ENCODE data around the gene ARNT2. TPM values are rescaled to one million over a fixed set of nuclear protein-coding genes. Genes with fewer than 3 reads are reported as not detected.

ARNT2 gene
- total RNA-seq, 2 experiments from 2014 or later, result not detected

GRCh38 chr15:80588801-80589200 is 184.6 kb downstream of the ARNT2 start:
- Histone ChIP-seq H3K9me2 (ENCODE audit: insufficient read depth, low read length) (no peaks in the 10 kb centered on the region), H3K9me3 (ENCODE audit: low read length) (no peaks in the 10 kb centered on the region), H2AFZ (ENCODE audit: low read length) (no peak overlapping the region), H3K4me1 (ENCODE audit: insufficient read depth, low read length, poor library complexity, severe bottlenecking) (no peaks in the 10 kb centered on the region), H3K27ac (ENCODE audit: low read depth, low read length, poor library complexity, severe bottlenecking) (no peak overlapping the region), H3K4me3 (ENCODE audit: low read depth, low read length, poor library complexity, severe bottlenecking) (no peak overlapping the region), H3K79me2 (ENCODE audit: insufficient read depth, low read depth, low read length) (no peaks in the 10 kb centered on the region), H4K20me1 (ENCODE audit: insufficient read depth, low read length) (no peaks in the 10 kb centered on the region), H3K4me2 (ENCODE audit: low read length) (no peak overlapping the region), H3K36me3 (ENCODE audit: insufficient read depth, low read length) (no peaks in the 10 kb centered on the region)
- ChIA-PET CTCF (ENCODE audit: unreplicated experiment) (no interaction called here), POLR2A (no interaction called here)
- intact Hi-C loops (cut with micrococcal nuclease; ENCODE audit: unreplicated experiment), result no loop called here
- TF ChIP-seq CTCF (conservative IDR thresholded peaks at IDR 0.05; ENCODE audit: low read length) (no peak), EZH2phosphoT487 (IDR thresholded peaks at IDR 0.05; ENCODE audit: borderline replicate concordance, low read depth, low read length) (no peak)
- no peak for DNase-seq (ENCODE audit: low spot score)
- BruUV-seq (replicated peaks), result no TSS peak

GRCh38 chr15:80590761-80591355 is 186.7 kb downstream of the ARNT2 start:
- Histone ChIP-seq H3K79me2 (ENCODE audit: insufficient read depth, low read depth, low read length) (no peaks in the 10 kb centered on the region), H3K27ac (ENCODE audit: low read depth, low read length, poor library complexity, severe bottlenecking) (no peak overlapping the region), H3K4me1 (ENCODE audit: insufficient read depth, low read length, poor library complexity, severe bottlenecking) (no peaks in the 10 kb centered on the region), H3K36me3 (ENCODE audit: insufficient read depth, low read length) (no peaks in the 10 kb centered on the region), H3K4me3 (ENCODE audit: low read depth, low read length, poor library complexity, severe bottlenecking) (no peak overlapping the region), H3K4me2 (ENCODE audit: low read length) (no peak overlapping the region), H2AFZ (ENCODE audit: low read length) (no peak overlapping the region), H3K9me3 (ENCODE audit: low read length) (no peaks in the 10 kb centered on the region), H4K20me1 (ENCODE audit: insufficient read depth, low read length) (no peaks in the 10 kb centered on the region), H3K9me2 (ENCODE audit: insufficient read depth, low read length) (no peaks in the 10 kb centered on the region)
- DNase-seq (ENCODE audit: low spot score), result no peak
- CTCF ChIA-PET (ENCODE audit: unreplicated experiment), result no interaction called here
- POLR2A ChIA-PET, result no interaction called here
- intact Hi-C loops (cut with micrococcal nuclease; ENCODE audit: unreplicated experiment), result no loop called here
- no TSS peak for BruUV-seq (replicated peaks)
- TF ChIP-seq EZH2phosphoT487 (IDR thresholded peaks at IDR 0.05; ENCODE audit: borderline replicate concordance, low read depth, low read length) (no peak), CTCF (conservative IDR thresholded peaks at IDR 0.05; ENCODE audit: low read length) (no peak)

- Histone ChIP-seq H3K4me1 (ENCODE audit: insufficient read depth, low read length, poor library complexity, severe bottlenecking) (no peaks in the 10 kb centered on the region), H2AFZ (ENCODE audit: low read length) (no peak overlapping the region), H4K20me1 (ENCODE audit: insufficient read depth, low read length) (no peaks in the 10 kb centered on the region), H3K79me2 (ENCODE audit: insufficient read depth, low read depth, low read length) (no peaks in the 10 kb centered on the region), H3K4me3 (ENCODE audit: low read depth, low read length, poor library complexity, severe bottlenecking) (no peak overlapping the region), H3K4me2 (ENCODE audit: low read length) (no peak overlapping the region), H3K9me2 (ENCODE audit: insufficient read depth, low read length) (no peaks in the 10 kb centered on the region), H3K27ac (ENCODE audit: low read depth, low read length, poor library complexity, severe bottlenecking) (no peak overlapping the region), H3K36me3 (ENCODE audit: insufficient read depth, low read length) (no peaks in the 10 kb centered on the region), H3K9me3 (ENCODE audit: low read length) (no peaks in the 10 kb centered on the region)
- POLR2A ChIA-PET, result no interaction called here
- CTCF ChIA-PET (ENCODE audit: unreplicated experiment), result no interaction called here
- intact Hi-C loops (cut with micrococcal nuclease; ENCODE audit: unreplicated experiment), result no loop called here
- DNase-seq (ENCODE audit: low spot score), result no peak
- no peak for TF ChIP-seq EZH2phosphoT487 (IDR thresholded peaks at IDR 0.05; ENCODE audit: borderline replicate concordance, low read depth, low read length)
- TF ChIP-seq CTCF (conservative IDR thresholded peaks at IDR 0.05; ENCODE audit: low read length), result no peak
- no TSS peak for BruUV-seq (replicated peaks)
Observed at GRCh38 chr15:80591471-80591870, 187.3 kb downstream of the ARNT2 start.

All from OCI-LY7 (cell line).